Activated T-cell treated with anti-CD3 and anti-CD28 coated beads, Interleukin-2, amount 50 U/mL, for 24 hours (primary cell): ENCODE data around the gene GKN2.
A peak's percentile ranks its signal among the peaks of the same experiment; 100 is the strongest.

Source experiments
- DNase-seq: peaks from one replicate; pipeline ENCODE4 v3.0.0-alpha.2; 2020
- H3K27ac Mint-ChIP-seq: 2 replicates; pipeline ENCODE4 v1.8.0; 2020; ENCODE audit warnings: mild to moderate bottlenecking, mixed read lengths
- H3K27me3 Mint-ChIP-seq: 2 replicates; pipeline ENCODE4 v1.8.0; 2020; ENCODE audit warnings: mixed read lengths
- H3K36me3 Mint-ChIP-seq: 2 replicates; pipeline ENCODE4 v1.8.0; 2020; ENCODE audit warnings: low read depth, mixed read lengths
- H3K4me1 Mint-ChIP-seq: 2 replicates; pipeline ENCODE4 v1.8.0; 2020; ENCODE audit warnings: low read depth, mixed read lengths
- H3K4me3 Mint-ChIP-seq: 2 replicates; pipeline ENCODE4 v1.8.0; 2020; ENCODE audit warnings: mild to moderate bottlenecking, moderate library complexity, mixed read lengths
- H3K9me3 Mint-ChIP-seq: 2 replicates; pipeline ENCODE4 v1.8.0; 2020; ENCODE audit warnings: mixed read lengths

Gene GKN2

DNA sequence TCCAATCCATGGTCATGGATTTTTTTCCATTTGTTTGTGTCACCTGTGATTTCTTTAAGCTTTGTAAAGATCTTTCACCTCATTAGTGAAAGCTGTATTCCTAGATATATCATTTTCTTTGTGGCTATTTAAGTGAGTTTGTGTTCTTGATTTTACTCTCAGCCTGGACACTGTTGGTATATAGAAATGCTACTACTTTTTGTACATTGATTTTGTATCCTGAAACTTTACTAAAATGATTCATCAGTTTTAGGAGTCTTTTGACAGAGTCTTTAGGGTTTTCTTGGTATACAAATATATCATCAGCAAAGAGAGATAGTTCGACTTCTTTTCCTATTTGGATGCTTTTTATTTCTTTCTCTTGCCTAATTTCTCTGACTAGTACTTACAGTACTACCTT, 12.3 kb downstream of the GKN2 start:
- Mint-ChIP-seq H3K27ac (peak overlapping the region; percentile 61), H3K9me3 (no peaks in the 10 kb centered on the region), H3K27me3 (peaks cover 29% of the 10 kb centered on the region), H3K4me1 (peaks cover 10% of the 10 kb centered on the region), H3K36me3 (no peaks in the 10 kb centered on the region), H3K4me3 (no peak overlapping the region)
- DNase-seq: no peak

DNA sequence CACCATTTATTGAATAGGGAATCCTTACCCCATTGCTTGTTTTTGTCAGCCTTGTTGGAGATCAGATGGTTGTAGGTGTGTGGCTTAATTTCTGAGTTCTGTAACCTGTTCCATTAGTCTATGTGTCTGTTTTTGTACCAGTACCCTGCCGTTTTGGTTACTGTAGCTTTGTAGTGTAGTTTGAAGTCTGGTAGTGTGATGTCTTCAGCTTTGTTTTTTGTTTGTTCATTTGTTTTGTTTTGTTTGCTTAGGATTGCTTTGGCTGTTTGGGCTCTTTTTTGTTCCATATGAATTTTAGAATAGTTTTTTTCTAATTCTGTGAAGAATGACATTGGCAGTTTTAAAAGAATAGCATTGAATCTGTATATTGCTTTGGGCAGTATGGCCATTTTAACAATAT, 12.7 kb downstream of the GKN2 start:
- H3K36me3 Mint-ChIP-seq: no peaks in the 10 kb centered on the region
- peaks cover 10% of the 10 kb centered on the region for H3K4me1 Mint-ChIP-seq
- DNase-seq: no peak
- H3K27ac Mint-ChIP-seq: no peak overlapping the region
- H3K27me3 Mint-ChIP-seq: peaks cover 30% of the 10 kb centered on the region
- no peak overlapping the region for H3K4me3 Mint-ChIP-seq
- no peaks in the 10 kb centered on the region for H3K9me3 Mint-ChIP-seq

DNA sequence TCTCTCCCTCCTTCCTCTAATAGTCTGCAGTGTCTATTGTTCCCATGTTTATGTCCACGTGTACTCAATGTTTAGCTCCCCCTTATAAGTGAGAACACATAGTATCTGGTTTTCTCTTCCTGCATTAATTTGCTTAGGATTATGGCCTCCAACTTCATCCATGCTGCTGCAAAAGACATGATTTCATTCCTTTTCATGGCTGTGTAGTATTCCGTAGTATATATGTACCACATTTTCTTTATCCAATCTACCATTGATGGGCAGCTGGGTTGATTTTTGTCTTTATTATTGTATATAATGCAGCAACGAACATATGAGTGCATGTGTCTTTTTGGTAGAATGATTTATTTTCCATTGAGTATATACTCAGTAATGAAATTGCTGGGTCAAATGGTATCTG, 13.8 kb downstream of the GKN2 start:
- no peaks in the 10 kb centered on the region for H3K36me3 Mint-ChIP-seq
- DNase-seq: no peak
- peaks cover 26% of the 10 kb centered on the region for H3K27me3 Mint-ChIP-seq
- no peaks in the 10 kb centered on the region for H3K9me3 Mint-ChIP-seq
- no peak overlapping the region for H3K27ac Mint-ChIP-seq
- H3K4me3 Mint-ChIP-seq: no peak overlapping the region
- H3K4me1 Mint-ChIP-seq: peaks cover 10% of the 10 kb centered on the region

DNA sequence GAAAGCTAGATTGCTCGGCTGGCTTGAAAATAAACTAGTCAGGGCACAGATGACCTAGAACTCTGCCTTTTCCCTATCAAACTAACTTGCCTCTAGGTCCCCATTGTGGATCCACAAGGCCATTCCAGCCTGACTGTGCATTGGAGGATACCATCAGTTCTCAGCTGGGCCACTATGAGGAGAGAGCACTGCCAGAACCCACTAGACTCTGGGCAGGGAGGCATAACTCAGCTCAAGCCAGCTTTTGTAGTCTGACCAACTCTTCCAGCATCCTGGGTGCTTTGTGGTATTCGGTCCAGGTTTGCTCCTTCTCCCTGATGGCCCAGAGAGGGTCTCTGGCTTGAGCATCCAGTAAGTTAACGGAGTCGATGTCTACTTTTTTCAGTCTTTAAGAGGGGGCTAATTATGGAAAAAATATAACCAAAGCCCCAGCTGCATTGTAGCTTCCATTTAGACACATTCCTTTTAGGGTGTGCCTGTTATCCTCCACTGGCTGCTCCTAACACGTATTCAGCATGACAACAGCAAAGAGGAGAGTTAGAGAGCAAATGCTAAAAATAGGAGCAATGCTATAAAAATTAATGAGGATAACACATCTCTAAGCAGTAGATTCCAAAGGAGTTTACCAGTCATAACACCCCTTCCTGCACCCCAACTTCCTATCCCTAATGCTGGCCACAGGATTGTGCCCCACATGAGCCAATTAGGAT, 15.2 kb downstream of the GKN2 start:
- no peaks in the 10 kb centered on the region for H3K36me3 Mint-ChIP-seq
- no peak for DNase-seq
- H3K4me3 Mint-ChIP-seq: no peak overlapping the region
- H3K27me3 Mint-ChIP-seq: peaks cover 17% of the 10 kb centered on the region
- no peak overlapping the region for H3K27ac Mint-ChIP-seq
- H3K4me1 Mint-ChIP-seq: peaks cover 8% of the 10 kb centered on the region
- no peaks in the 10 kb centered on the region for H3K9me3 Mint-ChIP-seq

DNA sequence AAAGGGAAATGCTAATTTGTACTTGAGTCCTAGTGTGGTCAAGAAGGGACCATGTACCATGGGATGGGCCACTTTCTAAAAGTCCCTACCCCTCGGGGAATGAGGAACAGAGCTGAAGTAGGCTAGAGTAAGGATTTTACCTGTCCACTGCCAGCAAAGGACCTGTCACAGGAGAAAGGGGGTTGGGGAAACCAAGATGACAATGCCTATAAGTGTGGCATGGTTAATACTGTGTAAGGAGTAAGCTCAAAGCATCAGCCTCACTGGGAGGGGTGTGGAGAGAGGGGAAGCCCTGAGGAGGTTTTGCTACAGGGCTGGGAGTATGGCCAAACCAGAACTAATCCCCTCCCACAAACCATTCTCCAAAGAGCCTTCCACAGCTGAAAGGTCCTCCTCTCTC, 15.8 kb downstream of the GKN2 start:
- no peak for DNase-seq
- H3K9me3 Mint-ChIP-seq: no peaks in the 10 kb centered on the region
- H3K36me3 Mint-ChIP-seq: no peaks in the 10 kb centered on the region
- H3K4me3 Mint-ChIP-seq: no peak overlapping the region
- no peak overlapping the region for H3K27ac Mint-ChIP-seq
- peaks cover 8% of the 10 kb centered on the region for H3K4me1 Mint-ChIP-seq
- peaks cover 13% of the 10 kb centered on the region for H3K27me3 Mint-ChIP-seq

DNA sequence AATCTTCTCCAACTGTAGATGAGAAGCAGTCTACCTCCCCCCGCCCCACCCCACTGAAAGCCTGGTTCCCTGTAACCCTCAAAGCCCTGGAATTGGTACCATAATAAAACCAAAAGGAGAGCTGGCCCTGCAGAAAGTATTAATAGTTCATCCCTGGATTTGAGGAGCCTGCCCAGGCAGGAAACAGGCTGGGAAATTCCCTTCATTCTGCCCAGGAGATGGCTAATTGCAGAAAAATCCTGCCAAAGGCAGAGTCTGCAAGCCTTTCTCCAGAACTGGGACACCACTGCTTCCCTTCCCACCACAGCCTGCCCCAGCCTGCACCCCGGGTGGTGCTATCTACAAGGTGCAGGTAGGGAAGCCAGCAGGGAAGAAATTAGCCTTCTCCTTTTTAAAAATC, 16.3 kb downstream of the GKN2 start:
- Mint-ChIP-seq H3K36me3 (no peaks in the 10 kb centered on the region), H3K4me1 (peaks cover 8% of the 10 kb centered on the region), H3K27me3 (peaks cover 13% of the 10 kb centered on the region), H3K9me3 (no peaks in the 10 kb centered on the region), H3K27ac (no peak overlapping the region), H3K4me3 (no peak overlapping the region)
- DNase-seq: no peak

DNA sequence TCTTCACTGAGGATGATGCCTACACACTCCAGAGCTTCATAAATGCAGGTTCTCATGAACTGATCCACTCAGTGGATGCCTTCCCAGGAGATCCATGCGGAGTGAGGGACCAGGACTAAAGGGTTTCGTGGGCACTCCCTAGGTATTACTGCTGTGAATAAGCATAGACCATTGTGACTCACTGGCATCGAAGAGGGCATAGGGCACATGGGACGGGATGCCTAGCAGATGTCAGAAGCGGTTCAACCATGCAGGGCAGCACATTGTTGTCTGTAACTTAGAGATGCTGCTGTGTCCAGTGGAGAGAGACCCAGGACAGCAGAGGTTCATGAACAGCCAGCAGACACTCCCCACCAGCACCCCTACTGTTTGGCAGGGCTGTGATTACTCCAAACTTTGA, 17.2 kb downstream of the GKN2 start:
- Mint-ChIP-seq H3K9me3 (no peaks in the 10 kb centered on the region), H3K4me1 (peaks cover 2% of the 10 kb centered on the region), H3K4me3 (no peak overlapping the region), H3K36me3 (no peaks in the 10 kb centered on the region), H3K27me3 (peaks cover 9% of the 10 kb centered on the region), H3K27ac (no peak overlapping the region)
- no peak for DNase-seq

DNA sequence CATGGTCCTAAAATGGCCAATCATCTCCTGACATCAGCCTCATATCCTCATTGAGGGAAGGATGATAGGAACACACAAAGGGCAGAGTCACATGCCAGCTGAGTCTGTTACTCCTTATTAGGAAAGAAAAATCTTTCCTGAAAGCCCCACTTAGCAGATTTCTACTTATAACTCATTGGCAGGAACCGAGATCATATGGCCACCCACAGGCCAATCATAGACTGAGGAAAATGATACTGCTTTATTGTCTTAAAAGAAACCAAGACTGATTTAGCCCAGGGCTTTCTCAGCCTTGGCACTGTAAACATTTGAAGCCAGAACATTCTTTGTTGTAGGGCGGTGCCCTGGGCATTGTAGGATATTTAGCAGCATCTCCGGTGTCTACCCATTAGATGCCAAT, 18.7 kb downstream of the GKN2 start:
- H3K27me3 Mint-ChIP-seq: peaks cover 9% of the 10 kb centered on the region

DNA sequence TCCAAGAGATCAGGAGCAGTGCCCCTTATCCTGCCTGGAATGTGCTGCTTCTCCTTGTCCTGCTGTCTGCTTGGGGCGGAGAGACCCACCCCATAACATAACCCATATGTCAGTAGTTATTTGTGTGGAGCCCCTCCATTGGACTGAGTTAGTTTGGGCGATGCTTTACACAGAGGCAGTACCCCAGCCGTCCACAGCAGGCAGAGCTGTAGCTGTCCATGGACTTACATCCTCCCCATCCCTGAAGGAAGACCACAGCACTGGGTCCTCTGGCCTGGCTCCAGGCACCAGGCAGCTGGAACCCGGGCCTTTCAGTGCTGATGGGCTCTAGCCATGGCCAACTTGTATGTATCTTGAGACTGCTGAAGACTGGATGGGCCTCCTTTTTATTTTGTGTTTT, 20.3 kb downstream of the GKN2 start:
- no peaks in the 10 kb centered on the region for H3K4me1 Mint-ChIP-seq
- H3K27ac Mint-ChIP-seq: no peak overlapping the region
- H3K27me3 Mint-ChIP-seq: peaks cover 11% of the 10 kb centered on the region
- no peak for DNase-seq
- H3K4me3 Mint-ChIP-seq: no peak overlapping the region
- no peaks in the 10 kb centered on the region for H3K36me3 Mint-ChIP-seq
- no peaks in the 10 kb centered on the region for H3K9me3 Mint-ChIP-seq

More for the DNA sequence above, 18.7 kb downstream of the GKN2 start:
- Mint-ChIP-seq H3K9me3 (no peaks in the 10 kb centered on the region), H3K36me3 (no peaks in the 10 kb centered on the region), H3K4me3 (no peak overlapping the region), H3K4me1 (no peaks in the 10 kb centered on the region), H3K27ac (no peak overlapping the region)
- DNase-seq: no peak

DNA sequence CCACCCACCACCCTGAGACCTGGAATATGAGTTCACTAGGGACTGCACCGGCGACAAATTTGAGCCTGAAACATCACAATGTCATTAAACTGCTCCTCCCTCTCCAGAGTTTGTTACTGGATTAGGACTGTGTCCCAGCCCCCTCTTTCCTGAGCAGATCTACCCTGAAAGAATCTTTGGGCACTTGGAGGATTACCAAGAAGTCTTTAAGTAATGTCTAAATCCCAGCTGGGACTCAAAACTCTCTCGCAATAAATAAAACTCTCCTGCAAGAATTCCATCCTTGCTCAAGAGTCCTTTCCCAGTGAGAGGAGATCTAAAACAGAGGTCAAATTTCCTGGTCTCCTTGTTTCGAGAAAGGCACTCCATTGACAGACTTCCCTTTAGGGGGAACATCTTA, 20.9 kb downstream of the GKN2 start:
- no peak overlapping the region for H3K27ac Mint-ChIP-seq
- no peaks in the 10 kb centered on the region for H3K36me3 Mint-ChIP-seq
- no peak overlapping the region for H3K4me3 Mint-ChIP-seq

DNA sequence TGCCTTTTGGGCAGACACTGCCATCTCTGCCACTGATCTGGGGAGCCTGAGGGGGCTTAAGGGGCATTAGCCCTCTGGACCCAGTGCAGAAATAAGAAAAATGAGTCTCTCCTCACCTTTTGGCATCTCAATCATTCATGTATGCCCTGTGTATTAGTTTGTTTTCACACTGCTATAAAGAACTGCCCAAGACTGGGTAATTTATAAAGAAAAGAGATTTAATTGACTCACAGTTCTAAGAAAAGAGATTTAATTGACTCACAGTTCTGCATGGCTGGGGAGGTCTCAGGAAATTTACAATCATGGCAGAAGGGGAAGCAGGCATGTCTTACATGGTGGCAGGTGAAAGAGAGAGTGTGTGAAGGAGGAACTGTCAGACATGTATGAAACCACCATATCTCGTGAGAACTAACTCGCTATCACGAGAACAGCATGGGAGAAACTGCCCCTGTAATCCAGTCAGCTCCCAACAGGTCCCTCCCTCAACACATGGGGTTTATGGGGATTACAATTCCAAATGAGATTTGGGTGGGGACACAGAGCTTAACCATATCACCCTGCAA, 21.5 kb downstream of the GKN2 start:
- DNase-seq: no peak
- H3K9me3 Mint-ChIP-seq: no peaks in the 10 kb centered on the region
- H3K27ac Mint-ChIP-seq: no peak overlapping the region
- no peaks in the 10 kb centered on the region for H3K4me1 Mint-ChIP-seq
- H3K36me3 Mint-ChIP-seq: no peaks in the 10 kb centered on the region
- no peak overlapping the region for H3K4me3 Mint-ChIP-seq
- H3K27me3 Mint-ChIP-seq: peaks cover 11% of the 10 kb centered on the region

More for the DNA sequence above, 20.9 kb downstream of the GKN2 start:
- Mint-ChIP-seq H3K27me3 (peaks cover 11% of the 10 kb centered on the region), H3K4me1 (no peaks in the 10 kb centered on the region), H3K9me3 (no peaks in the 10 kb centered on the region)
- no peak for DNase-seq

DNA sequence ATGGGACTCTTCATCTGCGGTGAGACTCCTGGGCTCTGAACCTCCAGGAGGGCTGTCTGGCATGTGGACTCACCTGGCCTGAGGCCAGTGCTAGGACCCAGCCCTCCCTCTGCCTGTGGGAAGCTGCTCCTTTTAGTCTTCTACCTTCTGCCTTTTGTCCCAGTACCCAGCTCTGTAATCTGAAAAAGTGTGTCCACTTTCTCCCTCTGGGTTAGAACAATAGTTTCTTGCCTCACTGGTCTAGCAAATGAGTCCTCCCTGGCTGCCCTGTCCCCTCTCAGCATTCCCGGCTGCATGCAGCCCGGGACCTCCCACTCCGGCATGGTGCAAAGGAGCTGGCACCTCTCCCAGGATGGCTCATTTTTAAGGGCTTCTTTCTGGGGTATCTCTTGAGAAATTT, 25.9 kb downstream of the GKN2 start:
- Mint-ChIP-seq H3K9me3 (no peaks in the 10 kb centered on the region), H3K27me3 (peaks cover 8% of the 10 kb centered on the region), H3K4me3 (no peak overlapping the region)

DNA sequence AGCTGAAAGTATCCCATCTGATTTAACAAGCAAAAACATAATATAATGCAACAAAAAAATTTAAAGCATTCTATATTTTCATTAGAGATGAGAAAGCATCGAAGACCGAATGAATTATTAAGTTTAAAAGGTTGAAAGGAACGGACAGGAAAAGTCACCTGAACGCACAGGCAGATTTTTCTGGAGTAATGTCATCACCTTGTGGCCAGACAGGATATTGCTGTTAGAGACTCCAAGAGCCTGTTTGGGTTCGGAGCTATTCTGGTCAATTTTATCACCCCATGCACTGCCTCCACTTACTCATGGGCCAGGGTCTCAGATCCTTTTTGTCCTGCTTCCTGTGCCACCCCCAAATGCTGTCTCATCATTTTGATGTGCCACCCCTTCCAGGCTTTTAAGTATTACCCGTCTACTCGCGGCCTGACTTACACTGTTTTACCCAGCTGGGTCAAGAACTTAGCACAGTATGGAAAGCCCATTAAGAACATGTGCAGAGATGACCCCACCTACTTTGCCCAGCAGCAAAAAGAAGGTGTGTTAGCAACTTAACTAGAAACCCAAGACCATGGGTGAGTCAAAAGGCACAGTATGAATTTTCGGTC, 27.3 kb downstream of the GKN2 start:
- Mint-ChIP-seq H3K9me3 (no peaks in the 10 kb centered on the region), H3K27ac (no peak overlapping the region), H3K4me3 (no peak overlapping the region), H3K4me1 (peaks cover 5% of the 10 kb centered on the region), H3K36me3 (no peaks in the 10 kb centered on the region), H3K27me3 (peaks cover 5% of the 10 kb centered on the region)
- no peak for DNase-seq

More for the DNA sequence above, 25.9 kb downstream of the GKN2 start:
- H3K4me1 Mint-ChIP-seq: peaks cover 5% of the 10 kb centered on the region
- DNase-seq: no peak
- H3K27ac Mint-ChIP-seq: no peak overlapping the region
- no peaks in the 10 kb centered on the region for H3K36me3 Mint-ChIP-seq

DNA sequence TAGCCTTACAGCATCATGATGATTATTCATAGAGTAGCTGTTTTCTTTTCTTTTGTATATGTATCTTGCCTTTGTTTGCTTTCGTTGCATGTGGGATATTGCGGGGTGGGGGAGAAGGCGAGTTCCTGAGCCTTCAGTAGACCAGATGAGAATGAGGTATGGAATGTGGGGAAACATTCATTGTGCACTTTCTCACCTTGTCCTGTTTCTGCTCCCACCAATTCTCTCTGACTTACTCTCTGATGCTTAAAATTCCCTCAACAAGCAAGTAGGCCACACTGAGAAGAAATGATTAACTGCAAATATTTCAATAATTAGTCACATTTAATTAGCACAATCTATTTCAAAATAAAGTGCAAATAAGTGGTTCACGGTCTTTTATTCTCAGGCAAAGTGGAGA, 31.0 kb downstream of the GKN2 start:
- no peak overlapping the region for H3K4me3 Mint-ChIP-seq
- H3K36me3 Mint-ChIP-seq: no peaks in the 10 kb centered on the region
- no peaks in the 10 kb centered on the region for H3K9me3 Mint-ChIP-seq
- no peak for DNase-seq
- peaks cover 8% of the 10 kb centered on the region for H3K4me1 Mint-ChIP-seq
- H3K27me3 Mint-ChIP-seq: no peaks in the 10 kb centered on the region
- no peak overlapping the region for H3K27ac Mint-ChIP-seq

DNA sequence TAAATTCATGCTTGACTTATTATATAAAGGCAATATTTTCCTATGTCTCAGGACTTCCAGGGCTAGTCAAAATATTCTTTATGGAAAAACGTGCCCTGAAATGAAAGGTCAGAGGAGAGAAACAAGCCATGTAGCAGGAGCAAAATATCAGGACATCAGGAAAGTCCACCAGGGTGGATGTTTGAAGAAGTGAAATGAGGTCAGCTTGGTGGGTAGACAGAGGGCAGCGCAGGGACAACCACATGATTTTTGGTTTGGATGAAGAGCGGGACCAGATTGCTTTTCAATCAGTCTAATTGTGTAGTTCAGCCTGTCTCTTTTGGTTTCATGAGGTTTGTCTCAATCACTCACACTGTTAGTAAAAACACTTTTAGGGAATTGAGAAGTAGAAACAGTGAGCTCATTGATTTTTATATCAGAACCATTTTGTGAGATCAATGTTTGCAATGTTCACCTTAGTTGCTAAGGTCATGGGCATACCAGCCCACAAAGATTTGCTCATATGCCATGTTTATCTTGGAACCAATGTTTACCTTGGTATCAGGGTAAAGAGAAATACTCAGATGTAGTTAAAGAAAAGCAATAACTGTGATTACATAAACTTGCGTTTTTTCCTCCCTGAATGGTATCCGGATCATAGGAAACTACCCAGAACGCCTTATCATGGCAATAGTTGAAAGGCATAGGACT, 32.1 kb downstream of the GKN2 start:
- Mint-ChIP-seq H3K4me1 (peaks cover 8% of the 10 kb centered on the region), H3K4me3 (no peak overlapping the region), H3K36me3 (no peaks in the 10 kb centered on the region), H3K27ac (no peak overlapping the region), H3K9me3 (no peaks in the 10 kb centered on the region), H3K27me3 (no peaks in the 10 kb centered on the region)
- no peak for DNase-seq
